Inflammatory macrophage treated with lipopolysaccharide for 1 hour (primary cell): ENCODE results near the gene RPS6KA5.
A peak's percentile ranks its signal among the peaks of the same experiment; 100 is the strongest.
"Not testable (repeated sequence)": the region's sequence is repeated elsewhere in the genome, so short reads cannot be mapped to it uniquely, and the experiment has no call there.

ENCODE experiments used
- DNase-seq, 2 donors: peaks; one replicate each; pipeline ENCODE4 v3.0.0-alpha.2; 2020 to 2022

RPS6KA5 gene

GRCh38 chr14:90823542-90823941 is 236.9 kb downstream of the RPS6KA5 start:
- DNase-seq, result not testable (repeated sequence)

- DNase-seq, result peak; percentile 51 to 87
Observed at GRCh38 chr14:90820958-90821357, 239.5 kb downstream of the RPS6KA5 start.

GRCh38 chr14:90819734-90820393 is 240.6 kb downstream of the RPS6KA5 start:
- no peak for DNase-seq

- DNase-seq, result no peak
Observed at GRCh38 chr14:90818715-90819114, 241.7 kb downstream of the RPS6KA5 start.

- DNase-seq, result no peak
Observed at GRCh38 chr14:90816681-90817436, 243.6 kb downstream of the RPS6KA5 start.

- DNase-seq, result peak in 1 of 2 donors; percentile 58
Observed at GRCh38 chr14:90815822-90816662, 244.4 kb downstream of the RPS6KA5 start, which contains the start of gene TTC7B. TTC7B (minus strand) TSS chr14:90816430; CDS start chr14:90816295, 135 bp downstream.

- DNase-seq, result no peak
Observed at GRCh38 chr14:90815572-90815821, 244.9 kb downstream of the RPS6KA5 start.

GRCh38 chr14:90814806-90815571 is 245.5 kb downstream of the RPS6KA5 start:
- no peak for DNase-seq

- no peak for DNase-seq
Observed at GRCh38 chr14:90813442-90813841, 247.0 kb downstream of the RPS6KA5 start.

- no peak for DNase-seq
Observed at GRCh38 chr14:90812109-90812508, 248.3 kb downstream of the RPS6KA5 start.

- no peak for DNase-seq
Observed at GRCh38 chr14:90811641-90812040, 248.8 kb downstream of the RPS6KA5 start.

GRCh38 chr14:90810806-90811205 is 249.6 kb downstream of the RPS6KA5 start:
- DNase-seq, result no peak

GRCh38 chr14:90809530-90810312 is 250.7 kb downstream of the RPS6KA5 start:
- DNase-seq, result no peak

GRCh38 chr14:90808759-90809529 is 251.5 kb downstream of the RPS6KA5 start:
- no peak for DNase-seq

- DNase-seq, result no peak
Observed at GRCh38 chr14:90807060-90807459, 253.4 kb downstream of the RPS6KA5 start.

- DNase-seq, result no peak
Observed at GRCh38 chr14:90805662-90806540, 254.5 kb downstream of the RPS6KA5 start.

- DNase-seq, result no peak
Observed at GRCh38 chr14:90805084-90805391, 255.4 kb downstream of the RPS6KA5 start.

GRCh38 chr14:90804292-90805083 is 256.0 kb downstream of the RPS6KA5 start:
- no peak for DNase-seq

GRCh38 chr14:90803249-90803648 is 257.2 kb downstream of the RPS6KA5 start:
- no peak for DNase-seq

- DNase-seq, result no peak
Observed at GRCh38 chr14:90799420-90799819, 261.0 kb downstream of the RPS6KA5 start.
